Uterus (tissue), 4 donors: ENCODE data around the gene OMA1. TPM values are rescaled to one million over a fixed set of nuclear protein-coding genes. Genes with fewer than 3 reads are reported as not detected.
A peak's percentile ranks its signal among the peaks of the same experiment; 100 is the strongest.

ENCODE experiments used
- DNase-seq, 2 donors: peaks; one replicate each; pipeline ENCODE4 v3.0.0-alpha.2; 2019 to 2020
- H3K27ac ChIP-seq, 2 donors: fragments of 200-600 bp; sonication (generic); 1 replicate in 1 of 2; 2 replicates in 1 of 2; pipeline ENCODE4 v1.5.1; 2016 to 2018
- H3K27me3 ChIP-seq, 2 donors: fragments of 200-600 bp; sonication (generic); one replicate each; pipeline ENCODE4 v1.5.1; 2018 to 2019; ENCODE audit warnings: control low read depth in 1 of 2
- H3K36me3 ChIP-seq, 2 donors: fragments of 200-600 bp; sonication (generic); one replicate each; pipeline ENCODE4 v1.5.1; 2019; ENCODE audit warnings: control low read depth in 1 of 2
- H3K4me1 ChIP-seq, 2 donors: fragments of 200-600 bp; sonication (generic); one replicate each; pipeline ENCODE4 v1.5.1; 2018 to 2019; ENCODE audit warnings: control low read depth in 1 of 2
- H3K4me3 ChIP-seq, 2 donors: fragments of 200-600 bp; sonication (generic); 1 replicate in 1 of 2; 2 replicates in 1 of 2; pipeline ENCODE4 v1.5.1; 2018 to 2019; ENCODE audit warnings: mild to moderate bottlenecking in 1 of 2
- H3K9me3 ChIP-seq, 2 donors: fragments of 200-600 bp; sonication (generic); one replicate each; pipeline ENCODE4 v1.5.1; 2019; ENCODE audit warnings: control low read depth in 1 of 2
- CTCF ChIP-seq, 4 experiments: fragments of 200-600 bp in 2 of 4; fragments of 450-650 bp in 2 of 4; sonication (generic) in 2 of 4; IDR thresholded peaks; one replicate each; pipeline ENCODE4 v1.5.1; 2016 to 2019; ENCODE audit warnings: antibody characterized with exemption in 4 of 4, mild to moderate bottlenecking in 2 of 4, moderate library complexity in 1 of 4
- POLR2A ChIP-seq, 2 donors: fragments of 450-650 bp; IDR thresholded peaks; one replicate each; pipeline ENCODE4 v1.6.1; 2016; ENCODE audit warnings: antibody characterized with exemption in 2 of 2, mild to moderate bottlenecking in 1 of 2, moderate library complexity in 1 of 2
- intact Hi-C: fragments of 100-400 bp; cut with DNase I; formaldehyde crosslinking; loops from one replicate; pipeline ENCODE4 v1.15.1; 2023; ENCODE audit warnings: low total_unique reads
- total RNA-seq, 4 donors: library from RNA; depleted of rRNA in 3 of 4; stranded (reverse); fragments of >200 nt in 3 of 4; gene quantifications; one replicate each; pipeline versions ENCODE4 v1.1.0 to v1.2.4, GENCODE V29; 2014 to 2023
- donor health status: DM: yes; HTN: yes; CAD: no.

OMA1 gene
- total RNA-seq, 4 donors from 2014 or later = 45.9 to 97.6 (median 65.4) TPM

- no peak overlapping the region for H3K4me3 ChIP-seq
- intact Hi-C loops = no loop called here
- no peak for DNase-seq
- no peak for TF ChIP-seq CTCF (IDR thresholded peaks at IDR 0.05)
- no peak for TF ChIP-seq POLR2A (IDR thresholded peaks at IDR 0.05)
- no peaks in the 10 kb centered on the region for H3K36me3 ChIP-seq
- no peaks in the 10 kb centered on the region for H3K27me3 ChIP-seq
- no peak overlapping the region for H3K27ac ChIP-seq
- H3K9me3 ChIP-seq = no peaks in the 10 kb centered on the region
- H3K4me1 ChIP-seq = no peaks in the 10 kb centered on the region
These were observed 112.3 kb downstream of the OMA1 start for GRCh38 chr1:58434181-58434580.

GRCh38 chr1:58432851-58433668, 113.5 kb downstream of the OMA1 start:
- H3K4me1 ChIP-seq = no peaks in the 10 kb centered on the region
- H3K4me3 ChIP-seq = no peak overlapping the region
- TF ChIP-seq POLR2A (IDR thresholded peaks at IDR 0.05) (no peak), CTCF (IDR thresholded peaks at IDR 0.05) (no peak)
- no peaks in the 10 kb centered on the region for H3K9me3 ChIP-seq
- no peak overlapping the region for H3K27ac ChIP-seq
- H3K36me3 ChIP-seq = no peaks in the 10 kb centered on the region
- no peaks in the 10 kb centered on the region for H3K27me3 ChIP-seq
- peak in 1 of 2 donors; percentile 25 for DNase-seq
- intact Hi-C loops = no loop called here

- DNase-seq = no peak
- Histone ChIP-seq H3K9me3 (no peaks in the 10 kb centered on the region), H3K36me3 (no peaks in the 10 kb centered on the region), H3K4me1 (no peaks in the 10 kb centered on the region), H3K27me3 (no peaks in the 10 kb centered on the region), H3K4me3 (no peak overlapping the region), H3K27ac (no peak overlapping the region)
- no peak for TF ChIP-seq POLR2A (IDR thresholded peaks at IDR 0.05)
- intact Hi-C loops = no loop called here
These were observed 114.5 kb downstream of the OMA1 start for GRCh38 chr1:58431901-58432620.

Other genes starting within 250 kb of the OMA1 start
- gene TACSTD2, start 30.5 kb upstream of the OMA1 start, total RNA-seq = 10 to 100 TPM in 1 of 4 donors, under 1 TPM in 2, not detected in 1; 0.26 to 24.8 (median 0.73) TPM
- 10 to 100 TPM; 14.4 to 61.3 (median 46.5) TPM for gene MYSM1, start 153.3 kb upstream of the OMA1 start, total RNA-seq
- gene JUN, start 237.3 kb upstream of the OMA1 start, total RNA-seq = 100 to 1,000 TPM; 154 to 246 (median 239) TPM